Measurements from ENCODE around the gene BPIFB4. TPM values are rescaled to one million over a fixed set of nuclear protein-coding genes. Genes with fewer than 3 reads are reported as not detected.

The BPIFB4 gene
- total and polyA plus RNA-seq, 2 experiments from 2014 or later, result not detected

GRCh38 chr20:33084722-33085121 is 5.3 kb downstream of the BPIFB4 start:
- no peak for ATAC-seq
- TF ChIP-seq STAT1 (IDR thresholded peaks at IDR 0.05; ENCODE audit: unreplicated experiment) (no peak), REST (IDR thresholded peaks at IDR 0.05; ENCODE audit: unreplicated experiment) (no peak), ZNF114 (CRISPR knock-in tag; IDR thresholded peaks at IDR 0.05) (no peak)
- H3K9me2 ChIP-seq (ENCODE audit: insufficient read depth), result no peaks in the 10 kb centered on the region
- H3F3A ChIP-seq (replicated peaks; ENCODE audit: low read depth), result no peaks in the 10 kb centered on the region
- no peaks in the 10 kb centered on the region for H3K79me2 ChIP-seq (replicated peaks; ENCODE audit: insufficient read depth)
- H2AFZ ChIP-seq, result no peak overlapping the region
- Mint-ChIP-seq H3K9me3 (no peaks in the 10 kb centered on the region), H3K36me3 (ENCODE audit: low read depth) (no peaks in the 10 kb centered on the region), H3K27ac (no peak overlapping the region), H3K4me1 (no peaks in the 10 kb centered on the region), H3K4me3 (no peak overlapping the region), H3K27me3 (ENCODE audit: insufficient read depth, low read depth, poor library complexity) (peaks cover 4% of the 10 kb centered on the region)
- no peaks in the 10 kb centered on the region for H3K36me3 ChIP-seq (ENCODE audit: insufficient read depth)
- H3K4me2 ChIP-seq, result no peak overlapping the region
- no peaks in the 10 kb centered on the region for H3K4me1 ChIP-seq (ENCODE audit: insufficient read depth)
- no peaks in the 10 kb centered on the region for H3K27me3 ChIP-seq (ENCODE audit: insufficient read depth)
- no peak for DNase-seq (ENCODE audit: low spot score)
- no peaks in the 10 kb centered on the region for H4K20me1 ChIP-seq (replicated peaks; ENCODE audit: insufficient read depth)
- no peak overlapping the region for H3K4me3 ChIP-seq
- no peak overlapping the region for H3K27ac ChIP-seq (ENCODE audit: low read depth)

GRCh38 chr20:33086052-33086722 is 6.7 kb downstream of the BPIFB4 start:
- H3K27ac Mint-ChIP-seq, result no peak overlapping the region
- no peaks in the 10 kb centered on the region for H3F3A ChIP-seq (replicated peaks; ENCODE audit: low read depth)
- no peak for DNase-seq (ENCODE audit: low spot score)

More at GRCh38 chr20:33086052-33086722, 6.7 kb downstream of the BPIFB4 start:
- H3K9me2 ChIP-seq (ENCODE audit: insufficient read depth), result no peaks in the 10 kb centered on the region
- no peak overlapping the region for H2AFZ ChIP-seq
- H3K27ac ChIP-seq (ENCODE audit: low read depth), result no peak overlapping the region
- Mint-ChIP-seq H3K36me3 (ENCODE audit: low read depth) (no peaks in the 10 kb centered on the region), H3K4me1 (no peaks in the 10 kb centered on the region), H3K9me3 (no peaks in the 10 kb centered on the region), H3K4me3 (no peak overlapping the region), H3K27me3 (ENCODE audit: insufficient read depth, low read depth, poor library complexity) (peaks cover 4% of the 10 kb centered on the region)
- H3K79me2 ChIP-seq (replicated peaks; ENCODE audit: insufficient read depth), result no peaks in the 10 kb centered on the region
- no peaks in the 10 kb centered on the region for H3K4me1 ChIP-seq (ENCODE audit: insufficient read depth)
- H4K20me1 ChIP-seq (replicated peaks; ENCODE audit: insufficient read depth), result no peaks in the 10 kb centered on the region
- H3K27me3 ChIP-seq (ENCODE audit: insufficient read depth), result no peaks in the 10 kb centered on the region
- no peak for ATAC-seq
- no peak for TF ChIP-seq EZH2phosphoT487 (IDR thresholded peaks at IDR 0.05; ENCODE audit: unreplicated experiment)
- no peak for TF ChIP-seq ZNF331 (CRISPR knock-in tag; IDR thresholded peaks at IDR 0.05; ENCODE audit: low read depth)
- no peak for TF ChIP-seq STAT1 (IDR thresholded peaks at IDR 0.05; ENCODE audit: unreplicated experiment)
- TF ChIP-seq ETS1 (IDR thresholded peaks at IDR 0.05), result no peak
- TF ChIP-seq ZNF114 (CRISPR knock-in tag; IDR thresholded peaks at IDR 0.05), result no peak
- TF ChIP-seq CTCF (conservative IDR thresholded peaks at IDR 0.05; ENCODE audit: low read depth in 2 of 2), result no peak
- no peak for TF ChIP-seq REST (IDR thresholded peaks at IDR 0.05; ENCODE audit: unreplicated experiment)
- no peak for TF ChIP-seq NANOG (IDR thresholded peaks at IDR 0.05; ENCODE audit: borderline replicate concordance)
- no peak overlapping the region for H3K4me3 ChIP-seq
- H3K4me2 ChIP-seq, result no peak overlapping the region
- H3K36me3 ChIP-seq (ENCODE audit: insufficient read depth), result no peaks in the 10 kb centered on the region

Measured in GM23338 (cell line).